Stimulated activated naive CD8-positive, alpha-beta T cell treated with anti-CD3 and anti-CD28 coated beads, Interleukin-15, Interleukin-2, amounts not matched to agents 100 ng/mL and 50 ng/mL, for 24 hours (primary cell): Measurements from ENCODE around the gene PTPRM.

Experiments used
- H3K27ac Mint-ChIP-seq: one replicate; pipeline ENCODE4 v1.8.0; 2021; ENCODE audit warnings: mild to moderate bottlenecking, mixed read lengths
- H3K27me3 Mint-ChIP-seq: one replicate; pipeline ENCODE4 v1.8.0; 2021; ENCODE audit warnings: mixed read lengths
- H3K36me3 Mint-ChIP-seq: one replicate; pipeline ENCODE4 v1.8.0; 2021; ENCODE audit warnings: low read depth, mixed read lengths
- H3K4me1 Mint-ChIP-seq: one replicate; pipeline ENCODE4 v1.8.0; 2021; ENCODE audit warnings: low read depth, mixed read lengths
- H3K4me3 Mint-ChIP-seq: one replicate; pipeline ENCODE4 v1.8.0; 2021; ENCODE audit warnings: mild to moderate bottlenecking, mixed read lengths
- H3K9me3 Mint-ChIP-seq: one replicate; pipeline ENCODE4 v1.8.0; 2021; ENCODE audit warnings: mixed read lengths

Gene PTPRM

GRCh38 chr18:7601936-7602335 lies 34.8 kb downstream of the PTPRM start:
- no peaks in the 10 kb centered on the region for H3K36me3 Mint-ChIP-seq
- no peaks in the 10 kb centered on the region for H3K9me3 Mint-ChIP-seq
- H3K27me3 Mint-ChIP-seq = no peaks in the 10 kb centered on the region
- no peaks in the 10 kb centered on the region for H3K4me1 Mint-ChIP-seq
- H3K4me3 Mint-ChIP-seq = no peak overlapping the region
- H3K27ac Mint-ChIP-seq = no peak overlapping the region

- Mint-ChIP-seq H3K9me3 (no peaks in the 10 kb centered on the region), H3K27me3 (no peaks in the 10 kb centered on the region), H3K4me3 (no peak overlapping the region), H3K36me3 (no peaks in the 10 kb centered on the region), H3K27ac (no peak overlapping the region), H3K4me1 (no peaks in the 10 kb centered on the region)
These were observed 36.3 kb downstream of the PTPRM start for GRCh38 chr18:7603259-7604000.

GRCh38 chr18:7604361-7604760 lies 37.2 kb downstream of the PTPRM start:
- Mint-ChIP-seq H3K27me3 (no peaks in the 10 kb centered on the region), H3K9me3 (no peaks in the 10 kb centered on the region), H3K4me1 (no peaks in the 10 kb centered on the region), H3K4me3 (no peak overlapping the region), H3K27ac (no peak overlapping the region), H3K36me3 (no peaks in the 10 kb centered on the region)

- no peaks in the 10 kb centered on the region for H3K36me3 Mint-ChIP-seq
- no peaks in the 10 kb centered on the region for H3K4me1 Mint-ChIP-seq
- H3K4me3 Mint-ChIP-seq = no peak overlapping the region
These were observed 38.6 kb downstream of the PTPRM start for GRCh38 chr18:7605705-7606104.

GRCh38 chr18:7607540-7608173 lies 40.5 kb downstream of the PTPRM start:
- Mint-ChIP-seq H3K4me3 (no peak overlapping the region), H3K4me1 (no peaks in the 10 kb centered on the region), H3K36me3 (no peaks in the 10 kb centered on the region), H3K27me3 (no peaks in the 10 kb centered on the region), H3K9me3 (no peaks in the 10 kb centered on the region), H3K27ac (no peak overlapping the region)

More at GRCh38 chr18:7605705-7606104, 38.6 kb downstream of the PTPRM start:
- H3K27me3 Mint-ChIP-seq = no peaks in the 10 kb centered on the region
- no peaks in the 10 kb centered on the region for H3K9me3 Mint-ChIP-seq
- no peak overlapping the region for H3K27ac Mint-ChIP-seq

- Mint-ChIP-seq H3K4me1 (no peaks in the 10 kb centered on the region), H3K36me3 (no peaks in the 10 kb centered on the region), H3K9me3 (no peaks in the 10 kb centered on the region), H3K27ac (no peak overlapping the region), H3K27me3 (no peaks in the 10 kb centered on the region), H3K4me3 (no peak overlapping the region)
These were observed 41.0 kb downstream of the PTPRM start for GRCh38 chr18:7608174-7608550.

GRCh38 chr18:7608781-7609201 lies 41.7 kb downstream of the PTPRM start:
- Mint-ChIP-seq H3K27ac (no peak overlapping the region), H3K9me3 (no peaks in the 10 kb centered on the region), H3K4me3 (no peak overlapping the region), H3K36me3 (no peaks in the 10 kb centered on the region), H3K4me1 (no peaks in the 10 kb centered on the region), H3K27me3 (no peaks in the 10 kb centered on the region)

- no peaks in the 10 kb centered on the region for H3K36me3 Mint-ChIP-seq
- no peak overlapping the region for H3K4me3 Mint-ChIP-seq
- no peaks in the 10 kb centered on the region for H3K9me3 Mint-ChIP-seq
- H3K4me1 Mint-ChIP-seq = no peaks in the 10 kb centered on the region
- no peaks in the 10 kb centered on the region for H3K27me3 Mint-ChIP-seq
- H3K27ac Mint-ChIP-seq = no peak overlapping the region
These were observed 42.5 kb downstream of the PTPRM start for GRCh38 chr18:7609617-7610016.

GRCh38 chr18:7614042-7614441 lies 46.9 kb downstream of the PTPRM start:
- no peak overlapping the region for H3K27ac Mint-ChIP-seq
- no peaks in the 10 kb centered on the region for H3K27me3 Mint-ChIP-seq
- no peaks in the 10 kb centered on the region for H3K9me3 Mint-ChIP-seq
- no peaks in the 10 kb centered on the region for H3K4me1 Mint-ChIP-seq
- no peaks in the 10 kb centered on the region for H3K36me3 Mint-ChIP-seq
- no peak overlapping the region for H3K4me3 Mint-ChIP-seq

GRCh38 chr18:7615840-7616239 lies 48.7 kb downstream of the PTPRM start:
- H3K9me3 Mint-ChIP-seq = no peaks in the 10 kb centered on the region
- no peaks in the 10 kb centered on the region for H3K27me3 Mint-ChIP-seq
- no peak overlapping the region for H3K4me3 Mint-ChIP-seq
- no peaks in the 10 kb centered on the region for H3K4me1 Mint-ChIP-seq
- H3K27ac Mint-ChIP-seq = no peak overlapping the region
- H3K36me3 Mint-ChIP-seq = no peaks in the 10 kb centered on the region

GRCh38 chr18:7616661-7617060 lies 49.5 kb downstream of the PTPRM start:
- Mint-ChIP-seq H3K9me3 (no peaks in the 10 kb centered on the region), H3K4me1 (no peaks in the 10 kb centered on the region), H3K27me3 (peaks cover 3% of the 10 kb centered on the region), H3K4me3 (no peak overlapping the region), H3K36me3 (no peaks in the 10 kb centered on the region), H3K27ac (no peak overlapping the region)

- Mint-ChIP-seq H3K9me3 (no peaks in the 10 kb centered on the region), H3K4me3 (no peak overlapping the region), H3K36me3 (no peaks in the 10 kb centered on the region), H3K27ac (no peak overlapping the region), H3K27me3 (peaks cover 3% of the 10 kb centered on the region), H3K4me1 (no peaks in the 10 kb centered on the region)
These were observed 50.8 kb downstream of the PTPRM start for GRCh38 chr18:7617738-7618422.

- no peak overlapping the region for H3K27ac Mint-ChIP-seq
- H3K4me3 Mint-ChIP-seq = no peak overlapping the region
- no peaks in the 10 kb centered on the region for H3K9me3 Mint-ChIP-seq
- H3K4me1 Mint-ChIP-seq = no peaks in the 10 kb centered on the region
- peaks cover 3% of the 10 kb centered on the region for H3K27me3 Mint-ChIP-seq
- H3K36me3 Mint-ChIP-seq = no peaks in the 10 kb centered on the region
These were observed 51.9 kb downstream of the PTPRM start for GRCh38 chr18:7618891-7619442.

GRCh38 chr18:7619676-7620075 lies 52.6 kb downstream of the PTPRM start:
- Mint-ChIP-seq H3K4me3 (no peak overlapping the region), H3K9me3 (no peaks in the 10 kb centered on the region), H3K27ac (no peak overlapping the region), H3K4me1 (no peaks in the 10 kb centered on the region), H3K27me3 (peaks cover 3% of the 10 kb centered on the region), H3K36me3 (no peaks in the 10 kb centered on the region)

- Mint-ChIP-seq H3K4me3 (no peak overlapping the region), H3K4me1 (no peaks in the 10 kb centered on the region), H3K27ac (no peak overlapping the region), H3K27me3 (peaks cover 3% of the 10 kb centered on the region), H3K9me3 (no peaks in the 10 kb centered on the region), H3K36me3 (no peaks in the 10 kb centered on the region)
These were observed 55.6 kb downstream of the PTPRM start for GRCh38 chr18:7622721-7623120.
